AG04450 (cell line): ENCODE data around the gene NOL9. TPM values are rescaled to one million over a fixed set of nuclear protein-coding genes. Genes with fewer than 3 reads are reported as not detected.
A peak's percentile ranks its signal among the peaks of the same experiment; 100 is the strongest.

Source experiments
- CTCF ChIA-PET: fragments of 300-600, 350-600 bp; formaldehyde crosslinking; extraction: SDS; loops from one replicate; lab custom pipeline; 2022; ENCODE audit warnings: antibody characterized with exemption, inconsistent platforms; lab: Charles Lee
- POLR2A ChIA-PET: fragments of 350-600 bp; formaldehyde crosslinking; extraction: SDS; loops from one replicate; lab custom pipeline; 2021; ENCODE audit warnings: antibody characterized with exemption, inconsistent platforms; lab: Yijun Ruan, JAX
- DNase-seq: peaks from one replicate; pipeline ENCODE4 v3.0.0-alpha.2; 2011; ENCODE audit warnings: low read depth, low spot score
- H3K27ac ChIP-seq: one replicate; pipeline ENCODE4 v1.5.1; 2012; ENCODE audit warnings: low read depth, low read length, control low read depth
- H3K27me3 ChIP-seq: one replicate; pipeline ENCODE4 v1.6.0; 2012; ENCODE audit warnings: low read length; ENCODE audit not compliant: control insufficient read depth, insufficient read depth
- H3K4me3 ChIP-seq: 2 replicates; pipeline ENCODE4 v1.5.1; 2011; ENCODE audit warnings: mild to moderate bottlenecking, low read depth, low read length, control low read depth
- H3K9me3 ChIP-seq: 2 replicates; pipeline ENCODE4 v1.5.1; 2012; ENCODE audit warnings: low read length; ENCODE audit not compliant: control insufficient read depth, insufficient read depth
- polyA plus RNA-seq: library from polyadenylated mRNA; depleted of rRNA; stranded (reverse); fragments of >200 nt; gene quantifications from 2 replicates; pipeline ENCODE4 v1.2.3, GENCODE V29; 2011
- TF ChIP-seq, protein P1 (sequence below): IDR thresholded peaks from 2 replicates; pipeline ENCODE4 v1.5.1; 2011; ENCODE audit warnings: low read depth, low read length, control low read depth, inconsistent platforms

NOL9 gene
- polyA plus RNA-seq, 1 experiment: 23.6 TPM

DNA sequence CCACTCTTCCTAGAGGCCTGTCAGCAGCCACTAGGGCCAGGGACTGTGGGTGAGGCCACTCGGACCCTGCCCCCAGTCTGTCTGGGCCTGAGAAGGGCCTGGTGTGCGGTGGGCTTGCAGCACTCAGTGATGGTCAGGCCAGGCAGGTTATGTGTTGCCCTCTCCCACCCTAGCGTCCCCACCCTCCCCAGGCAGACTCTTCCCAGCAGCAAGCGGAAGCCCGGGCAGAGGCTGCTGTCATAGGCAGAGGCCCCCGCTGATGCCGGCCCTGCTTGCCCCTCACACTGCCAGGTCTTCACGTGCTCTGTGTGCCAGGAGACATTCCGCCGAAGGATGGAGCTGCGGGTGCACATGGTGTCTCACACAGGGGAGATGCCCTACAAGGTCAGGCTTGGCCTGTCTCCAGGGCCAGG lies 32.1 kb upstream of the NOL9 start:
- TF ChIP-seq, protein P1, sequence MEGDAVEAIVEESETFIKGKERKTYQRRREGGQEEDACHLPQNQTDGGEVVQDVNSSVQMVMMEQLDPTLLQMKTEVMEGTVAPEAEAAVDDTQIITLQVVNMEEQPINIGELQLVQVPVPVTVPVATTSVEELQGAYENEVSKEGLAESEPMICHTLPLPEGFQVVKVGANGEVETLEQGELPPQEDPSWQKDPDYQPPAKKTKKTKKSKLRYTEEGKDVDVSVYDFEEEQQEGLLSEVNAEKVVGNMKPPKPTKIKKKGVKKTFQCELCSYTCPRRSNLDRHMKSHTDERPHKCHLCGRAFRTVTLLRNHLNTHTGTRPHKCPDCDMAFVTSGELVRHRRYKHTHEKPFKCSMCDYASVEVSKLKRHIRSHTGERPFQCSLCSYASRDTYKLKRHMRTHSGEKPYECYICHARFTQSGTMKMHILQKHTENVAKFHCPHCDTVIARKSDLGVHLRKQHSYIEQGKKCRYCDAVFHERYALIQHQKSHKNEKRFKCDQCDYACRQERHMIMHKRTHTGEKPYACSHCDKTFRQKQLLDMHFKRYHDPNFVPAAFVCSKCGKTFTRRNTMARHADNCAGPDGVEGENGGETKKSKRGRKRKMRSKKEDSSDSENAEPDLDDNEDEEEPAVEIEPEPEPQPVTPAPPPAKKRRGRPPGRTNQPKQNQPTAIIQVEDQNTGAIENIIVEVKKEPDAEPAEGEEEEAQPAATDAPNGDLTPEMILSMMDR: no peak
- Histone ChIP-seq H3K9me3 (no peaks in the 10 kb centered on the region), H3K4me3 (no peak overlapping the region), H3K27me3 (no peaks in the 10 kb centered on the region), H3K27ac (no peak overlapping the region)
- POLR2A ChIA-PET: interaction anchor here (1.6 kb wide), 1 partner anchor 16 kb away, joined by 6 read pairs; the partner anchor contains the start of gene KLHL21
- CTCF ChIA-PET: no interaction called here
- DNase-seq: no peak

- POLR2A ChIA-PET: no interaction called here
- DNase-seq: no peak
- TF ChIP-seq, protein P1: no peak
- CTCF ChIA-PET: no interaction called here
- H3K27me3 ChIP-seq: no peaks in the 10 kb centered on the region
- H3K4me3 ChIP-seq: no peak overlapping the region
- no peak overlapping the region for H3K27ac ChIP-seq
- no peaks in the 10 kb centered on the region for H3K9me3 ChIP-seq
These were observed 31.5 kb upstream of the NOL9 start for GRCh38 chr1:6585841-6586240.

DNA sequence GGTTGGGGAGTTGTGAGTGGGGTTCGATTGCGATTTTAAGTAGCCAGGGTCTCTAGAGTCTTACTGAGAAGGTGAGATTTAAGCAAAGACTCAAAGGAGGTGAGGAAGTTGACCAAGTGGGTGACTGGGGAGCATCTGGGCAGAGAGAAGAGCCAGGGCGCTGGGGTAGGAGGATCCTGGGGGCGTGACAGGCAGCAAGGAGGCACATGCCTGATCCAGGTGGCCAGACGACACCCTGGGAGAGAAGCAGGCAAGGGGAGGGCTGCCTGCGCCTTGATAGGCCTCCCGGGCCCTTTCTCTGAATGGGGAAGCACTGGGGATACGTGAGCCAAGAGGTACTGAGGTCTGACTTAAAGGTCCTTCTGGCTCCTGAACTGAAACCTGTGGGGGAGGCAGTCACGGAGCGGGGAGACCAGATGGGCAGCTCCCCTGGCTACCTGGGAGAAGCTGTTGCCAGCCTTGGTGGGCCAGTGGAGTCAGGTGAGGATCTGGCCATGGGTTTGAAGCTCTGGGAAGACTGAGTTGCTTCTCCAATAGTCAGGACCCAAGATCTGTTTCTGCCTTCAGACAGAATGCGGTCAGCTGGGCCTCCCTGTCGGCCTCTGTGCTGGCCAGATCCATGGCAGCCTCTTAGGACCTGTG lies 30.9 kb upstream of the NOL9 start:
- Histone ChIP-seq H3K27me3 (no peaks in the 10 kb centered on the region), H3K27ac (no peak overlapping the region), H3K9me3 (no peaks in the 10 kb centered on the region), H3K4me3 (no peak overlapping the region)
- ChIA-PET CTCF (no interaction called here), POLR2A (no interaction called here)
- DNase-seq: no peak
- TF ChIP-seq, protein P1: no peak

GRCh38 chr1:6584126-6585080 lies 30.1 kb upstream of the NOL9 start:
- Histone ChIP-seq H3K4me3 (no peak overlapping the region), H3K9me3 (no peaks in the 10 kb centered on the region), H3K27me3 (no peaks in the 10 kb centered on the region), H3K27ac (no peak overlapping the region)
- TF ChIP-seq, protein P1: peak; percentile 21; the same call in 1 of the 2 replicates
- POLR2A ChIA-PET: no interaction called here
- CTCF ChIA-PET: interaction anchor here (1.1 kb wide), 1 partner anchor 30 kb away, joined by 7 read pairs; the partner anchor contains the start of genes NOL9 and TAS1R1
- DNase-seq: no peak

DNA sequence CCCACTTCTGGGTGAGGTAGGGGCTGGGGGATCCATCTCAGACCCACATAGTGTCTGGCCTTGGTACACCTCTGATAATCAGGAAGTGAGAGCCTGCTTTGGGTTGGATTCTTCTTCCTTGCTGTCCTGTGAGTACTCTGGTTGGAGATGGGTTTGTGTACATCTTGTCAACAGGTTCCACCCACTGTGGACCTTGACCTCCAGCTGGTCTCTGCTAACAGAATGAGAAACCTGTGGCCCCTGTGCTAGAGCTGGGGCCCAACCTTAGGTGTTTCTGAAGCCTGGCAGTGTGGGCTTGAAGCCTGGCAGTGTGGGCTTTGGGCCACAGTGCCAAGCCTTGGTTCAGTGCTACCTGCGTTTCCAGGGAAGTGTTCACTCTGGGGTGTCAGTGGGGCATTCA lies 28.1 kb upstream of the NOL9 start:
- no peak overlapping the region for H3K27ac ChIP-seq
- no peak overlapping the region for H3K4me3 ChIP-seq
- DNase-seq: no peak
- no peaks in the 10 kb centered on the region for H3K27me3 ChIP-seq
- CTCF ChIA-PET: no interaction called here
- TF ChIP-seq, protein P1: no peak
- POLR2A ChIA-PET: no interaction called here
- H3K9me3 ChIP-seq: no peaks in the 10 kb centered on the region
